Measurements from ENCODE around the gene TIMM23.
"Not testable (repeated sequence)": the region's sequence is repeated elsewhere in the genome, so short reads cannot be mapped to it uniquely, and the experiment has no call there.

DNA sequence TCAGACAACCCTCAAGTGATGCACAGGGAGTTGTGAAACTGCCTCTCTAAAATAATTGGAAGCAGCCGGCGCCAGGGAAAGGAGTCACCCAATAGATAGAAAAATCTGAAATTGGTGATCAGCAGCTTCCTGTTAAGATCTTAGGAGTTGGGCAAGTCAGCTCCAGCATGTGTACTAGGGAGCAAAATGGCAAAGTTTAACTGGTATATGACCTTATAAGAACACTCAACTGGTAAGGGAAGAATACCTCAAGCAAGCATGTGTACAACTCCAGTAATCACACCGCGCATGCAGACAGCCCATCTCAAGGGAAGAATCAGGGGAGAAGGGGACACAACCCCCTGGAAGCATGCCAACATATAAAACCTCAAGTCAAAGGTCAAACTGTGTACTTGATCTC, 17.9 kb upstream of the TIMM23 start:
- TF ChIP-seq, protein P1, sequence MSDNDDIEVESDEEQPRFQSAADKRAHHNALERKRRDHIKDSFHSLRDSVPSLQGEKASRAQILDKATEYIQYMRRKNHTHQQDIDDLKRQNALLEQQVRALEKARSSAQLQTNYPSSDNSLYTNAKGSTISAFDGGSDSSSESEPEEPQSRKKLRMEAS (IDR thresholded peaks at IDR 0.05) = not testable (repeated sequence)
- TF ChIP-seq, protein P2, sequence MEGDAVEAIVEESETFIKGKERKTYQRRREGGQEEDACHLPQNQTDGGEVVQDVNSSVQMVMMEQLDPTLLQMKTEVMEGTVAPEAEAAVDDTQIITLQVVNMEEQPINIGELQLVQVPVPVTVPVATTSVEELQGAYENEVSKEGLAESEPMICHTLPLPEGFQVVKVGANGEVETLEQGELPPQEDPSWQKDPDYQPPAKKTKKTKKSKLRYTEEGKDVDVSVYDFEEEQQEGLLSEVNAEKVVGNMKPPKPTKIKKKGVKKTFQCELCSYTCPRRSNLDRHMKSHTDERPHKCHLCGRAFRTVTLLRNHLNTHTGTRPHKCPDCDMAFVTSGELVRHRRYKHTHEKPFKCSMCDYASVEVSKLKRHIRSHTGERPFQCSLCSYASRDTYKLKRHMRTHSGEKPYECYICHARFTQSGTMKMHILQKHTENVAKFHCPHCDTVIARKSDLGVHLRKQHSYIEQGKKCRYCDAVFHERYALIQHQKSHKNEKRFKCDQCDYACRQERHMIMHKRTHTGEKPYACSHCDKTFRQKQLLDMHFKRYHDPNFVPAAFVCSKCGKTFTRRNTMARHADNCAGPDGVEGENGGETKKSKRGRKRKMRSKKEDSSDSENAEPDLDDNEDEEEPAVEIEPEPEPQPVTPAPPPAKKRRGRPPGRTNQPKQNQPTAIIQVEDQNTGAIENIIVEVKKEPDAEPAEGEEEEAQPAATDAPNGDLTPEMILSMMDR (IDR thresholded peaks at IDR 0.05) = not testable (repeated sequence)
- not testable (repeated sequence) for TF ChIP-seq POLR2A (IDR thresholded peaks at IDR 0.05; ENCODE audit: low read length); MAZ (IDR thresholded peaks at IDR 0.05; ENCODE audit: borderline replicate concordance, low read depth, low read length); CEBPB (IDR thresholded peaks at IDR 0.05); JUN (IDR thresholded peaks at IDR 0.05); MYC (IDR thresholded peaks at IDR 0.05; ENCODE audit: borderline replicate concordance, low read length); EP300 (IDR thresholded peaks at IDR 0.05); RFX5 (IDR thresholded peaks at IDR 0.05)
- TF ChIP-seq, protein P3, sequence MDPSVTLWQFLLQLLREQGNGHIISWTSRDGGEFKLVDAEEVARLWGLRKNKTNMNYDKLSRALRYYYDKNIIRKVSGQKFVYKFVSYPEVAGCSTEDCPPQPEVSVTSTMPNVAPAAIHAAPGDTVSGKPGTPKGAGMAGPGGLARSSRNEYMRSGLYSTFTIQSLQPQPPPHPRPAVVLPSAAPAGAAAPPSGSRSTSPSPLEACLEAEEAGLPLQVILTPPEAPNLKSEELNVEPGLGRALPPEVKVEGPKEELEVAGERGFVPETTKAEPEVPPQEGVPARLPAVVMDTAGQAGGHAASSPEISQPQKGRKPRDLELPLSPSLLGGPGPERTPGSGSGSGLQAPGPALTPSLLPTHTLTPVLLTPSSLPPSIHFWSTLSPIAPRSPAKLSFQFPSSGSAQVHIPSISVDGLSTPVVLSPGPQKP (IDR thresholded peaks at IDR 0.05; ENCODE audit: low read depth, low read length) = not testable (repeated sequence)
- TF ChIP-seq, protein P4, sequence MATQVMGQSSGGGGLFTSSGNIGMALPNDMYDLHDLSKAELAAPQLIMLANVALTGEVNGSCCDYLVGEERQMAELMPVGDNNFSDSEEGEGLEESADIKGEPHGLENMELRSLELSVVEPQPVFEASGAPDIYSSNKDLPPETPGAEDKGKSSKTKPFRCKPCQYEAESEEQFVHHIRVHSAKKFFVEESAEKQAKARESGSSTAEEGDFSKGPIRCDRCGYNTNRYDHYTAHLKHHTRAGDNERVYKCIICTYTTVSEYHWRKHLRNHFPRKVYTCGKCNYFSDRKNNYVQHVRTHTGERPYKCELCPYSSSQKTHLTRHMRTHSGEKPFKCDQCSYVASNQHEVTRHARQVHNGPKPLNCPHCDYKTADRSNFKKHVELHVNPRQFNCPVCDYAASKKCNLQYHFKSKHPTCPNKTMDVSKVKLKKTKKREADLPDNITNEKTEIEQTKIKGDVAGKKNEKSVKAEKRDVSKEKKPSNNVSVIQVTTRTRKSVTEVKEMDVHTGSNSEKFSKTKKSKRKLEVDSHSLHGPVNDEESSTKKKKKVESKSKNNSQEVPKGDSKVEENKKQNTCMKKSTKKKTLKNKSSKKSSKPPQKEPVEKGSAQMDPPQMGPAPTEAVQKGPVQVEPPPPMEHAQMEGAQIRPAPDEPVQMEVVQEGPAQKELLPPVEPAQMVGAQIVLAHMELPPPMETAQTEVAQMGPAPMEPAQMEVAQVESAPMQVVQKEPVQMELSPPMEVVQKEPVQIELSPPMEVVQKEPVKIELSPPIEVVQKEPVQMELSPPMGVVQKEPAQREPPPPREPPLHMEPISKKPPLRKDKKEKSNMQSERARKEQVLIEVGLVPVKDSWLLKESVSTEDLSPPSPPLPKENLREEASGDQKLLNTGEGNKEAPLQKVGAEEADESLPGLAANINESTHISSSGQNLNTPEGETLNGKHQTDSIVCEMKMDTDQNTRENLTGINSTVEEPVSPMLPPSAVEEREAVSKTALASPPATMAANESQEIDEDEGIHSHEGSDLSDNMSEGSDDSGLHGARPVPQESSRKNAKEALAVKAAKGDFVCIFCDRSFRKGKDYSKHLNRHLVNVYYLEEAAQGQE (IDR thresholded peaks at IDR 0.05) = not testable (repeated sequence)

Data from A549 (cell line).